Measurements from ENCODE around the gene DMXL1.
"Not testable (repeated sequence)": the region's sequence is repeated elsewhere in the genome, so short reads cannot be mapped to it uniquely, and the experiment has no call there.

DMXL1 gene

GRCh38 chr5:119123280-119123679, 52.4 kb downstream of the DMXL1 start:
- H3K9ac ChIP-seq: no peak overlapping the region
- H3K36me3 ChIP-seq: peaks cover 40 to 64% (median 51%) of the 10 kb centered on the region in 11 experiments
- no peaks in the 10 kb centered on the region for H3K4me1 ChIP-seq
- no peaks in the 10 kb centered on the region for H3K27me3 ChIP-seq
- no peaks in the 10 kb centered on the region for H4K20me1 ChIP-seq
- no peak for TF ChIP-seq Cebpa-rat (IDR thresholded peaks at IDR 0.05)
- H3K4me3 ChIP-seq: no peak overlapping the region
- no peak overlapping the region for H3K4me2 ChIP-seq
- H3K9me3 ChIP-seq (replicated peaks in 1 of 11): peaks cover 9 to 33% (median 26%) of the 10 kb centered on the region in 11 experiments; a peak in 18 of 22 replicates
- H3K27ac ChIP-seq: no peak overlapping the region

DNA sequence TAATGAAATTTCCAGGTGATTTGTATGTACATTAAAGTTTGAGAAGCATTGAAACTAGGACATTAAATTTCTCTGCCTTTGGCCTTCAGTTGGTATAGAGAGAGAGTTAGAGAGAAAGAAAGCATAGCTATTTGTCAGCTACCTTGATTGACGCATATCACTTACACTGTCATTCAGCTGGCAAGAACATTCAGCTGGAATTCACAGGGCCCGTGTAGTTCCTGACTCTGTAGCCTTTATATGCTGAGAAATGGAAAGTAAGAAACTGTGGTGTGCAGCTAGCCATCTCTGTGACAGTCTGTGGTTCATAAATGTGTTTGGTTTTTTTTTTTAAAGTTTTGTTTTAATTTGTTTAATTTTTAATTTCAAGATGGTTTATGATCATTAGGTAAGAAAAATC, 58.9 kb downstream of the DMXL1 start:
- H3K36me3 ChIP-seq: peaks cover under 1 to 75% (median 56%) of the 10 kb centered on the region in 11 experiments; a peak in 21 of 22 replicates
- H3K4me3 ChIP-seq: no peak overlapping the region
- H3K4me1 ChIP-seq: no peaks in the 10 kb centered on the region
- no peaks in the 10 kb centered on the region for H3K27me3 ChIP-seq
- H3K9ac ChIP-seq: no peak overlapping the region
- no peaks in the 10 kb centered on the region for H4K20me1 ChIP-seq
- TF ChIP-seq Cebpa-rat (IDR thresholded peaks at IDR 0.05): no peak
- H3K27ac ChIP-seq: no peak overlapping the region
- H3K4me2 ChIP-seq: no peak overlapping the region
- H3K9me3 ChIP-seq (replicated peaks in 1 of 11): peaks cover 0 to 21% (median 4%) of the 10 kb centered on the region in 11 experiments; a peak in 15 of 22 replicates

- Histone ChIP-seq H3K36me3 (peaks cover 0 to 80% (median 69%) of the 10 kb centered on the region in 11 experiments; a peak in 21 of 22 replicates), H3K4me3 (no peak overlapping the region), H3K4me2 (no peak overlapping the region), H4K20me1 (no peaks in the 10 kb centered on the region), H3K9me3 (replicated peaks in 1 of 11) (peaks cover 16 to 40% (median 23%) of the 10 kb centered on the region in 11 experiments), H3K9ac (no peak overlapping the region), H3K27ac (no peak overlapping the region), H3K4me1 (no peaks in the 10 kb centered on the region), H3K27me3 (no peaks in the 10 kb centered on the region)
- TF ChIP-seq Cebpa-rat (IDR thresholded peaks at IDR 0.05): no peak
Measured at GRCh38 chr5:119131530-119132304, 60.8 kb downstream of the DMXL1 start.

DNA sequence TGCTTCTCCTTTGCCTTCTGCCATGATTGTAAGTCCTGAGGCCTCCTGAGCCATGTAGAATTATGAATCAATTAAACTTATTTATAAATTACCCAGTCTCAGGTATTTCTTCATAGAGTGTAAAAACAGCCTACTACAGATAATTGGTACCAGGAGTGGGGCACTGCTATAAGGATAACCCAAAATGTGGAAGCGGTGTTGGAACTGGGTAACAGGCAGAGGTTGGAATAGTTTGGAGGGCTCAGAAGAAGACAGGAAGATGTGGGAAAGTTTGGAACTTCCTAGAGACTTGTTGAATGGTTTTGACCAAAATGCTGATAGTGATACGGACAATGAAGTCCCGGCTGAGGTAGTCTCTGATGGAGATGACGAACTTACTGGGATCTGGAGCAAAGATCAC, 64.9 kb downstream of the DMXL1 start:
- not testable (repeated sequence) for H3K4me3 ChIP-seq, H3K4me2 ChIP-seq, H3K9ac ChIP-seq, H3K27ac ChIP-seq, H3K27me3 ChIP-seq, H3K4me1 ChIP-seq, H4K20me1 ChIP-seq
- Histone ChIP-seq H3K9me3 (replicated peaks in 1 of 11) (peaks cover 35 to 56% (median 37%) of the 10 kb centered on the region in 11 experiments), H3K36me3 (peaks cover 0 to 86% (median 67%) of the 10 kb centered on the region in 11 experiments)

- Histone ChIP-seq H3K9me3 (replicated peaks in 1 of 11) (peaks cover 35 to 56% (median 37%) of the 10 kb centered on the region in 11 experiments), H3K4me3 (no peak overlapping the region; a peak in 1 of 20 replicates), H3K4me2 (no peak overlapping the region), H3K27me3 (no peaks in the 10 kb centered on the region), H3K36me3 (peaks cover 0 to 78% (median 64%) of the 10 kb centered on the region in 11 experiments), H3K4me1 (peaks cover 0 to 15% (median 0%) of the 10 kb centered on the region in 10 experiments; a peak in 5 of 20 replicates), H4K20me1 (no peaks in the 10 kb centered on the region), H3K9ac (no peak overlapping the region), H3K27ac (no peak overlapping the region)
- TF ChIP-seq Cebpa-rat (IDR thresholded peaks at IDR 0.05): no peak
Measured at GRCh38 chr5:119136666-119137318, 65.9 kb downstream of the DMXL1 start.

GRCh38 chr5:119153629-119154028, 82.7 kb downstream of the DMXL1 start:
- Histone ChIP-seq H3K4me2 (no peak overlapping the region), H3K36me3 (peaks cover 42 to 93% (median 63%) of the 10 kb centered on the region in 11 experiments)

DNA sequence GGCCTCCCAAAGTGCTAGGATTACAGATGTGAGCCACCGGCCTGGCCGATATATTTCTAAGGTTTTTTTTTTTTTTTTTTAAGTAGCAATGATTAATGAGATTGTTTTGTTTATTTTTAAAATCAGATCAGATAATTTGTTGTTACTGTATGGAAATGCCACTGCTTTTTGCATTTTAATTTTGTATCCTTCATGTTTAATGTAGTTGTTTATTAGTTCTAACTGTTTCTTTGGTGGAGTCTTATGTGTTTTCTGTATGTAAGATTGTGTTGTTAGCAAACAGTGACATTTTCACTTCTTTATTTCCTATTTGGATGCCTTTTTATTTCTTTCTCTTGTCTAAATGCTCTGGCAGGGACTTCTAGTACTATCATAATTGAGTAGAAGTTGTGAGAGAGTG, 87.3 kb downstream of the DMXL1 start:
- H4K20me1 ChIP-seq: no peaks in the 10 kb centered on the region
- H3K9ac ChIP-seq: no peak overlapping the region
- H3K4me2 ChIP-seq: no peak overlapping the region
- H3K27ac ChIP-seq: no peak overlapping the region
- TF ChIP-seq Cebpa-rat (IDR thresholded peaks at IDR 0.05): no peak
- H3K27me3 ChIP-seq: no peaks in the 10 kb centered on the region
- peaks cover 13 to 33% (median 24%) of the 10 kb centered on the region in 11 experiments; a peak in 19 of 22 replicates for H3K9me3 ChIP-seq (replicated peaks in 1 of 11)
- H3K36me3 ChIP-seq: peaks cover 38 to 97% (median 54%) of the 10 kb centered on the region in 11 experiments
- H3K4me1 ChIP-seq: peaks cover 0 to 8% (median 0%) of the 10 kb centered on the region in 10 experiments; a peak in 1 of 20 replicates
- no peak overlapping the region for H3K4me3 ChIP-seq

More at GRCh38 chr5:119153629-119154028, 82.7 kb downstream of the DMXL1 start:
- H3K27me3 ChIP-seq: no peaks in the 10 kb centered on the region
- H4K20me1 ChIP-seq: no peaks in the 10 kb centered on the region
- H3K4me1 ChIP-seq: peaks cover 0 to 3% (median 0%) of the 10 kb centered on the region in 10 experiments; a peak in 1 of 20 replicates
- peaks cover 11 to 33% (median 24%) of the 10 kb centered on the region in 11 experiments; a peak in 19 of 22 replicates for H3K9me3 ChIP-seq (replicated peaks in 1 of 11)
- TF ChIP-seq Cebpa-rat (IDR thresholded peaks at IDR 0.05): no peak
- no peak overlapping the region for H3K9ac ChIP-seq
- no peak overlapping the region for H3K27ac ChIP-seq
- H3K4me3 ChIP-seq: no peak overlapping the region

GRCh38 chr5:119161430-119161829, 90.5 kb downstream of the DMXL1 start:
- TF ChIP-seq Cebpa-rat (IDR thresholded peaks at IDR 0.05): no peak
- no peak overlapping the region for H3K4me2 ChIP-seq
- no peaks in the 10 kb centered on the region for H4K20me1 ChIP-seq
- no peak overlapping the region for H3K4me3 ChIP-seq
- H3K36me3 ChIP-seq: peaks cover 28 to 97% (median 54%) of the 10 kb centered on the region in 11 experiments
- H3K27me3 ChIP-seq: no peaks in the 10 kb centered on the region
- H3K27ac ChIP-seq: no peak overlapping the region
- peaks cover 0 to 8% (median 0%) of the 10 kb centered on the region in 10 experiments; a peak in 1 of 20 replicates for H3K4me1 ChIP-seq
- H3K9me3 ChIP-seq (replicated peaks in 1 of 11): peaks cover 14 to 39% (median 23%) of the 10 kb centered on the region in 11 experiments
- no peak overlapping the region for H3K9ac ChIP-seq

DNA sequence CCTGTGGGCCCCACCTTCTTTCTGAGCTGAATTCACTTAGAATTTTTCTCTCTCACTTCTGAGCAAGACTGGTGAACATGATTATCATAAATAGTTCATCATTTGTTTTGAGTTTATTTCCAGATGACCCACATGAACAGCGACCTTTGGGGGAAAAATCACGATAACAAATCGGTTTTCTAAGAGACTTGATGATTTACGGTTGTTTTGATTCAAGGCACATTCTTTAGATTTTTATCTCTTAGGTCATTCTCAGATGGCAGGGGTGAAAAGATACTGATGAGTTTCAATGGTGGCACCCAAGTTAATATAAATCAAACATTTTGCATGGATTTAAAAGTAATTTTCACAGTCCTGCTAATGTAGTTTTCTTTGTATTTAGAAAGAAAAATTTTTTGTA, 95.1 kb downstream of the DMXL1 start:
- no peak overlapping the region for H3K27ac ChIP-seq
- no peak overlapping the region for H3K4me2 ChIP-seq
- peaks cover 28 to 91% (median 55%) of the 10 kb centered on the region in 11 experiments for H3K36me3 ChIP-seq
- H3K9ac ChIP-seq: no peak overlapping the region
- H3K4me1 ChIP-seq: peaks cover 0 to 10% (median 0%) of the 10 kb centered on the region in 10 experiments; a peak in 6 of 20 replicates
- H3K9me3 ChIP-seq (replicated peaks in 1 of 11): peaks cover 0 to 19% (median 13%) of the 10 kb centered on the region in 11 experiments; a peak in 17 of 22 replicates
- H3K4me3 ChIP-seq: no peak overlapping the region
- H4K20me1 ChIP-seq: no peaks in the 10 kb centered on the region
- TF ChIP-seq Cebpa-rat (IDR thresholded peaks at IDR 0.05): no peak
- H3K27me3 ChIP-seq: no peaks in the 10 kb centered on the region
